Activated T-cell treated with anti-CD3 and anti-CD28 coated beads for 24 hours (primary cell): ENCODE measurements around the gene SLC32A1.
A peak's percentile ranks its signal among the peaks of the same experiment; 100 is the strongest.

Source experiments
- DNase-seq: peaks from one replicate; pipeline ENCODE4 v3.0.0-alpha.2; 2020; ENCODE audit warnings: low read depth

The SLC32A1 gene

DNA sequence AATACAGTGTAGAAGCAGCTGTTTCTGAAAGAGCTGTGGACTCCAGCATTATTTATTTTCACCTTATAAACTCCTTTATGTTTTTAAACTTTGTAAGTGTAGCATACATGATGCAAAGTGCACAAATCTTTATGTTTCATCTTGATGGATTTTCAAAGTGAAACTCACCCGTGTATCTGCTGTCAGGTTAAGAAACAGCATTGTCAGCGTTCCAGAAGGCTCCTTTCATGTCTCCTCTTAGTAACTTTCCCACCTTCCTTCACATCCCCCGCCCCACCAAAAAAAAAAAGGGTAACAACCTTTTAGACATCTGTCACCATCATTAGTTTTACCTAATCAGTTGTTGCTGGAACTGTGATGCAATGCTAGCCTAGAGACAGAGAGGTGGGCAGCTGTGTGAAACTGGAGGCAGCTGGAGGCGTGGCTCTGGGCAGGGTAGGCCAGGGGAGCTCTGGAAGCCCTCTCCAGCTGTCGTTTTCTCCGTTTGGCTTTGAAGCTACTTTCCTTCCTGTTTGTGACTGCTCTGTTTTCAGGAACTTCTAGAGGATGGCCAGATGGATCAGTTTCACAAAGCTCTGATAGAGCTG is 31.1 kb downstream of the SLC32A1 start:
- no peak for DNase-seq

DNA sequence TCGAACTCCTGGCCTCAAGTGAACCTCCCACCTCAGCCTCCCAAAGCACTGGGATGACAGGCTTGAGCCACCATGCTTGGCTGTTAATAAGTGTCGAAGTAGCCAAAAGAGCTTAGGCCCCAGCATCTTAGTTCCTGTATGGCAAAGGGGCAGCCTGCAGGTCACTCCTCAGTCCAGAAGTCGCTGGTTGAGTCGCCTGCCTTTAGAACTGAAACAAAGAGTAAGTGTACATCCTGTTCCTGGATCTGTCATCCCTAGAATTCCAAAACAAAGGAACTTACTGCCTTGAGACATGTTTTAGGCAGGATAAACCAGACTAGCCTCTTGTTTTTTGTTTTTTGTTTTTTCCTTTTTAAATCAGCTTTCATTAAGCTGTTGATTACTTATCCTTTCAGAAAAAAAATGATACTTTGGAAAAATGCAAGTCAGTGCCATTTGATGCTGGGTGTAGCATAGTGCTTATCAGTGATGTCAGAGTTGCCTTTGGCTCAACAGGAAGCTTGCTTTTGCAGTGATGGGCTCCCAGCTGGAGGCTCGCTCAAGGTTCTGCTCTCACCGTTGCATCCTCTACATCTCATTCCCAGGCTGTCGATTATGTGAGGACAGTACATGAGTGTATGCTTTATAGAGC is 33.0 kb downstream of the SLC32A1 start:
- no peak for DNase-seq

- no peak for DNase-seq
Measured at GRCh38 chr20:38759106-38759505, 34.8 kb downstream of the SLC32A1 start.

- no peak for DNase-seq
Measured at GRCh38 chr20:38760978-38761377, 36.7 kb downstream of the SLC32A1 start.

DNA sequence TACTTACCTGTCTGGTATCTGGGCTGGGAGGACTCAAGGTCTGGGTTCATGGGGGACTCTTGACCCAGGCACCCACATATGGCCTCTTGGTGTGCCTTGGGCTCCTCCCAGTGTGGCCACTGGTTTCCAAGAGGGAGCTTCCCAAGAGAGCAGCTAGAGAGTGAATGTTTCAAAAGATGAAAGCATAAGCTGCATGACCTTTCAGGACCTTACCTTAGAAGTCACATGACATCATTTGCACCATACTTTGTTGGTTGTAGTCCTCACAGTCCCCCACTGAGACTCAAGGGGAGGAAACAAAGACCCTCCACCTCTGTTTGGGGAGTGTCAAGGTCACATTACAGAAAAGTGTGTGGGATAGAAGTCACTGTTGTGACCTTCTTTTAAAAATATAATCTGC is 37.9 kb downstream of the SLC32A1 start:
- no peak for DNase-seq

DNA sequence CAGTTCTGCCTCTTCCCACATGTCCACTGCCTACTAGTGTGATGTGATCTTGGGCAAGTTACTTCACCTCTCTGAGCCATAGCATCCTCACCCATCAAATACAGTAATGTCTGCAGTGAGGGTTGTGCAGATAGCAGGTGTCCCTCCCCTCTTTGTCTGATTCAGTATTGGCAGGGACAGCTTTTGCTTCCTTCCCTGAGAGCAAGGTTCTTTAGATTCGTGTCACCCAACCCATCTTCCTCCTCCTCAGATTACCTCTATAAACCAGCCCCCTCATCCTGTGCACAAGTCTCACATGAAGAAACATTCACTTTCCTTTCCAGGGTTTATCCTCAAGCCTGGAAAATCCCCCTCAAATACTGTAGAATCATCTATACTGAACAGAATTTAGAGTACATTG is 39.3 kb downstream of the SLC32A1 start:
- DNase-seq = no peak

DNA sequence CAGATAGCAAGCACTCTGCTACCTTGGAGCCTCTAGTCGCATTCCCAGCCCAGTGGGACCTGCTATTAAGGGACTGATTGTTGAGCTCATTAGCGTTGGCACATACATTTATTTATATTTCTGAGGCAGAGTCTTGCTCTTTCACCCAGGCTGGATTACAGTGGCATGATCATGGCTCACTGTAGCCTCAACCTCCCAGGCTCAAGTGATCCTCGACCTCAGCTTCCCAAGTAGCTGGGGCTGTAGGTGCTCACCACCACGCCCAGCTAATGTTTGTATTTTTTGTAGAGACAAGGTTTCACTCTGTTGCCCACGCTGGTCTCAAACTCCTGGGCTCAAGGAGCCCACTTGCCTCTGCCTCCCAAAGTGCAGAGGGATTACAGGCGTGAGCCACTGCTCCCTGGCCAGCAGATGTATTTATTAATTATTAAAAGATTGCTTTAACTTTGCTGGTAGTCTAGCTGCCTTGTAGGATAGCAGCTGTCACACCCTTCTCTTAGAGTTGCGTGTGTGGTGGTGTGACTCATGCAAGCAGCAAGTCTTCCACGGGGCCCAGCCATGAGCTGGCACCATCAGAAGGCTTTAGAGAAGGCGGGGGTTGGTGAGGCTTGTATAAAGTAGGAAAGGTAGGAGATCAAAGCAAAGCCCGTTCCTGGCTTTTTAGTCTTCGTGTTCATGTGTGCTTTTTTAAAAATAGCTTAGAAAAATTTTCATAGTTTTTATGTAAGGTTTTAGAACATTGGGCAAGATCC is 40.5 kb downstream of the SLC32A1 start:
- peak; percentile 60 for DNase-seq

DNA sequence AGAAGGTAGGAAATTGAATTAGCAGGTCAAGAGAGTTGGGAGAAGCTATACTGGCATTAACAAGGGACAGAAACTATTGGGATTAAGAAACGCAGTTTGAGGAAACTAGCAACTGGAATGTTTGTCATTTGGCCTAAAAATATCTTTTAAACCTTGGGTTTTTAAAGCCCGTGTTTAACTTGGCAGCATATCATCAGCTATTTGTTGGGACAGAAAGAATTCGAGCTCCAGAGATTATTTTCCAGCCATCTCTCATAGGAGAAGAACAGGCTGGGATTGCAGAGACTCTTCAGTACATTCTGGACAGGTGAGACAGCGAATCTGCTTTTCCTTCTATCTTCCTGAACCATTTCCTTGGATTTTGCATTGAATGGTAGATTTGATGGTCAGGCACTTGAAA is 41.8 kb downstream of the SLC32A1 start:
- DNase-seq = no peak

DNA sequence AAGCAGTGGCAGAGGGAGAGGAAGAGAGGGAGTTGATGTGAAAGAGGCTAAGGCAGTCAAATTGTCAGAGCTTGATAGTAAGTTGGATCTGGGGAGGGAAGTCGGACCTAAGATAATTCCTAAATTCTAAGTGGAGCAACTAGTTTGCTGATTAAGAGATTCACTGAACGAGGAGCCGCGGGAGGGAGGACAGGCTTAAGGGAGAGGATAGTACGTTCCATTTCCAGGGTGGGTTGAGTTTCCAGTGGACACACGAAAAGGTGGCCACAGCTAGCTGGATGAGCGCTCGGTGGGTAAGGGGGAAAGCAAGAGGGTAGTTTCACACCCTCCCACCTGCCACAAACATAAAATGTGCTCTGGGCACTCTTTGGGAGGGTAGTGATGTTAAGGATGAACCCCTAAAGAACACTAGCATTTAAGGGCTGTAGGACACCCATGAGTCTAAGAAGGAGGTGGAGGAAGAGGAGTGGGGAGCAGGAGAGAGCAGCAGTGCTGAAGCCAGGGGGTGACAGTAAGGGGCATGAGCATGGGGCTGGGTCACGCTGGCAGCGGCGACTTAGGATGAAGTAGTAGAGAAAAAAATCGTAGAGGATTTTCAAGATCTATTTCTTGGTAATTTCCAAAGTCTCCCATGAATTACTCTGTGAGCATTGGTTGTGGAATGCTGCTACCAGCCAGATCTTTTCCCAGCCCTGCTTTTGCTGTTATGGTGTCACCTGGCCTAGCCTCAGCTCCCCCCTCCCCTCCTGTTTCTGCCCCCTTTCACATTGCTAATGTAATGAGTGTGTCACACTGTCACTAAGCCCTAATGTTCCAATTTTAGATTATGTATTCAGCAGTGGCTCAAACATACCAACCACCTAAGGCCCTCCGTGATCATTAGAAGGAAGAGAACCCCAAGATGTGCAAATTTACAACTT is 45.4 kb downstream of the SLC32A1 start:
- DNase-seq = no peak

- DNase-seq = no peak
Measured at GRCh38 chr20:38770546-38770945, 46.3 kb downstream of the SLC32A1 start.

- no peak for DNase-seq
Measured at GRCh38 chr20:38770970-38771369, 46.7 kb downstream of the SLC32A1 start.

DNA sequence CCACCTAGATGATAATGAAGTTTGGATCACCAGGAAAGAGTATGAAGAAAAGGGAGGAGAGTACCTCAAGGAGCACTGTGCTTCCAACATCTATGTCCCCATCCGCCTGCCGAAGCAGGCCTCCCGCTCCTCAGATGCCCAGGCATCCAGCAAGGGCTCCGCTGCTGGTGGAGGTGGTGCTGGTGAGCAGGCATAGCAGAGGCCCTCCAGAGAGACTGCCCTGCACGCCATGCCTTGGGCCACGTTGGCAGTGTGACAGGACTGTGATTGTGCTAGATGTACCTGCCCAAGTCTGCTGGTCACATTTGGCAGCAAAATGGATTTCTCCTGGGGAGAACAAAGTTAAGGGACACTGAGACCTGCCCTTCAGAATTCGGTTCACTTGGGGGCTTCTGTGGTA is 47.3 kb downstream of the SLC32A1 start:
- no peak for DNase-seq

- DNase-seq = no peak
Measured at GRCh38 chr20:38774167-38774566, 49.9 kb downstream of the SLC32A1 start.

- no peak for DNase-seq
Measured at GRCh38 chr20:38776363-38776762, 52.1 kb downstream of the SLC32A1 start.
